Astrocyte (in vitro differentiated cells and primary cell): ENCODE measurements around the gene HOXB6.

Experiments
- EZH2 ChIP-seq: IDR thresholded peaks from 2 replicates; pipeline ENCODE4 v1.6.1; 2012; ENCODE audit warnings: mild to moderate bottlenecking, low read length, inconsistent platforms; ENCODE audit not compliant: insufficient read depth
- TF ChIP-seq, protein P1 (sequence below): IDR thresholded peaks from 2 replicates; pipeline ENCODE4 v1.5.1; 2011; ENCODE audit warnings: low read depth, mild to moderate bottlenecking, inconsistent platforms, low read length, moderate library complexity; ENCODE audit not compliant: insufficient read depth

DNA sequence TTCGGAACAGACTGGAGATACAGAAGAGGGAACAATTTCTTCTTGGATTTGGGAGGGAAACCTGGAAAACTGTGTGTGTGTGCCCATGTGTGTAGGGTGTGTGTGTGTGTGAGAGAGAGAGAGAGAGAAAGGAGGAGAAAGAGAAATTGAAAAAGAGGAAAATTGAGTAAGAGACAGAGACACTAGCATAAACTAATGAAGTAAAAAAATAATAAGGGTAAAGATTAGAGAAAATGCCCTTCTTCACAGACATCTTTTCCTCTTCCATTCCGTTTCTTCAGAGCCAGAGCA lies 46.0 kb downstream of the HOXB6 start:
- TF ChIP-seq, protein P1, sequence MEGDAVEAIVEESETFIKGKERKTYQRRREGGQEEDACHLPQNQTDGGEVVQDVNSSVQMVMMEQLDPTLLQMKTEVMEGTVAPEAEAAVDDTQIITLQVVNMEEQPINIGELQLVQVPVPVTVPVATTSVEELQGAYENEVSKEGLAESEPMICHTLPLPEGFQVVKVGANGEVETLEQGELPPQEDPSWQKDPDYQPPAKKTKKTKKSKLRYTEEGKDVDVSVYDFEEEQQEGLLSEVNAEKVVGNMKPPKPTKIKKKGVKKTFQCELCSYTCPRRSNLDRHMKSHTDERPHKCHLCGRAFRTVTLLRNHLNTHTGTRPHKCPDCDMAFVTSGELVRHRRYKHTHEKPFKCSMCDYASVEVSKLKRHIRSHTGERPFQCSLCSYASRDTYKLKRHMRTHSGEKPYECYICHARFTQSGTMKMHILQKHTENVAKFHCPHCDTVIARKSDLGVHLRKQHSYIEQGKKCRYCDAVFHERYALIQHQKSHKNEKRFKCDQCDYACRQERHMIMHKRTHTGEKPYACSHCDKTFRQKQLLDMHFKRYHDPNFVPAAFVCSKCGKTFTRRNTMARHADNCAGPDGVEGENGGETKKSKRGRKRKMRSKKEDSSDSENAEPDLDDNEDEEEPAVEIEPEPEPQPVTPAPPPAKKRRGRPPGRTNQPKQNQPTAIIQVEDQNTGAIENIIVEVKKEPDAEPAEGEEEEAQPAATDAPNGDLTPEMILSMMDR, result no peak
- no peak for TF ChIP-seq EZH2
